ENCODE measurements around the gene RERE.
A peak's percentile ranks its signal among the peaks of the same experiment; 100 is the strongest.
"Not testable (repeated sequence)": the region's sequence is repeated elsewhere in the genome, so short reads cannot be mapped to it uniquely, and the experiment has no call there.

The RERE gene

GRCh38 chr1:8706995-8707396 is 110.4 kb downstream of the RERE start:
- H3K27ac Mint-ChIP-seq, result no peak overlapping the region
- H3K9me3 Mint-ChIP-seq, result no peaks in the 10 kb centered on the region

GRCh38 chr1:8706291-8706690 is 111.1 kb downstream of the RERE start:
- H3K9me3 Mint-ChIP-seq, result no peaks in the 10 kb centered on the region
- peaks cover 30 to 32% of the 10 kb centered on the region in 2 donors for H3K27me3 Mint-ChIP-seq
- H3K4me1 Mint-ChIP-seq (ENCODE audit: low read depth in 2 of 2), result peaks cover 17 to 19% of the 10 kb centered on the region in 2 donors
- peaks cover 8% of the 10 kb centered on the region for H3K36me3 Mint-ChIP-seq (ENCODE audit: insufficient read depth)
- H3K4me3 Mint-ChIP-seq, result no peak overlapping the region
- DNase-seq (no peak), ATAC-seq (replicated peaks) (no peak)
- H3K27ac Mint-ChIP-seq, result no peak overlapping the region

More at GRCh38 chr1:8706995-8707396, 110.4 kb downstream of the RERE start:
- Mint-ChIP-seq H3K36me3 (ENCODE audit: insufficient read depth) (peaks cover under 1% of the 10 kb centered on the region), H3K27me3 (peaks cover 23 to 25% of the 10 kb centered on the region in 2 donors), H3K4me3 (no peak overlapping the region), H3K4me1 (ENCODE audit: low read depth in 2 of 2) (peaks cover 10 to 13% of the 10 kb centered on the region in 2 donors)
- no peak for ATAC-seq (replicated peaks)
- DNase-seq, result no peak

GRCh38 chr1:8704866-8705506 is 112.5 kb downstream of the RERE start:
- H3K4me1 Mint-ChIP-seq (ENCODE audit: low read depth in 2 of 2), result peaks cover 20 to 27% of the 10 kb centered on the region in 2 donors
- H3K36me3 Mint-ChIP-seq (ENCODE audit: insufficient read depth), result peaks cover 11% of the 10 kb centered on the region
- no peak overlapping the region for H3K27ac Mint-ChIP-seq
- no peak for ATAC-seq (replicated peaks)
- H3K27me3 Mint-ChIP-seq, result peaks cover 32 to 37% of the 10 kb centered on the region in 2 donors
- DNase-seq, result no peak
- H3K9me3 Mint-ChIP-seq, result no peaks in the 10 kb centered on the region
- H3K4me3 Mint-ChIP-seq, result no peak overlapping the region

- Mint-ChIP-seq H3K4me1 (ENCODE audit: low read depth in 2 of 2) (peaks cover 20 to 27% of the 10 kb centered on the region in 2 donors), H3K4me3 (peak overlapping the region; percentile 78 to 85), H3K36me3 (ENCODE audit: insufficient read depth) (peaks cover 11% of the 10 kb centered on the region), H3K9me3 (no peaks in the 10 kb centered on the region), H3K27ac (no peak overlapping the region), H3K27me3 (peaks cover 32 to 37% of the 10 kb centered on the region in 2 donors)
- DNase-seq, result peak; percentile 44 to 46 (median 44)
- ATAC-seq (replicated peaks), result peak; percentile 46
Measured at GRCh38 chr1:8702850-8703810, 114.3 kb downstream of the RERE start.

- ATAC-seq (replicated peaks) (no peak), DNase-seq (no peak)
- Mint-ChIP-seq H3K9me3 (no peaks in the 10 kb centered on the region), H3K27me3 (peaks cover 32 to 37% of the 10 kb centered on the region in 2 donors), H3K4me3 (peak overlapping the region; percentile 78 to 85), H3K36me3 (ENCODE audit: insufficient read depth) (peaks cover 11% of the 10 kb centered on the region), H3K4me1 (ENCODE audit: low read depth in 2 of 2) (peaks cover 20 to 27% of the 10 kb centered on the region in 2 donors), H3K27ac (peak overlapping the region in 1 of 2 donors; percentile 36)
Measured at GRCh38 chr1:8702472-8702849, 115.0 kb downstream of the RERE start.

- DNase-seq (no peak), ATAC-seq (replicated peaks) (no peak)
- Mint-ChIP-seq H3K4me1 (ENCODE audit: low read depth in 2 of 2) (peaks cover 20 to 27% of the 10 kb centered on the region in 2 donors), H3K9me3 (no peaks in the 10 kb centered on the region), H3K4me3 (peak overlapping the region; percentile 78 to 85), H3K36me3 (ENCODE audit: insufficient read depth) (peaks cover 11% of the 10 kb centered on the region), H3K27me3 (peaks cover 32 to 37% of the 10 kb centered on the region in 2 donors), H3K27ac (peak overlapping the region; percentile 27 to 36)
Measured at GRCh38 chr1:8701794-8702471, 115.5 kb downstream of the RERE start.

- peaks cover 20 to 23% of the 10 kb centered on the region in 2 donors for H3K4me1 Mint-ChIP-seq (ENCODE audit: low read depth in 2 of 2)
- DNase-seq (no peak), ATAC-seq (replicated peaks) (no peak)
- H3K36me3 Mint-ChIP-seq (ENCODE audit: insufficient read depth), result peaks cover 11% of the 10 kb centered on the region
- no peaks in the 10 kb centered on the region for H3K9me3 Mint-ChIP-seq
- H3K27ac Mint-ChIP-seq, result no peak overlapping the region
- H3K27me3 Mint-ChIP-seq, result peaks cover 24 to 28% of the 10 kb centered on the region in 2 donors
- H3K4me3 Mint-ChIP-seq, result no peak overlapping the region
Measured at GRCh38 chr1:8699679-8700078, 117.8 kb downstream of the RERE start.

GRCh38 chr1:8698937-8699447 is 118.4 kb downstream of the RERE start:
- no peak for ATAC-seq (replicated peaks)
- no peak for DNase-seq
- H3K9me3 Mint-ChIP-seq, result no peaks in the 10 kb centered on the region
- peaks cover 24 to 27% of the 10 kb centered on the region in 2 donors for H3K27me3 Mint-ChIP-seq
- no peak overlapping the region for H3K27ac Mint-ChIP-seq
- no peak overlapping the region for H3K4me3 Mint-ChIP-seq
- peaks cover 11% of the 10 kb centered on the region for H3K36me3 Mint-ChIP-seq (ENCODE audit: insufficient read depth)
- peaks cover 20 to 23% of the 10 kb centered on the region in 2 donors for H3K4me1 Mint-ChIP-seq (ENCODE audit: low read depth in 2 of 2)

GRCh38 chr1:8698012-8698630 is 119.3 kb downstream of the RERE start:
- Mint-ChIP-seq H3K27me3 (peaks cover 17 to 18% of the 10 kb centered on the region in 2 donors), H3K36me3 (ENCODE audit: insufficient read depth) (peaks cover 11% of the 10 kb centered on the region), H3K4me3 (no peak overlapping the region), H3K9me3 (no peaks in the 10 kb centered on the region), H3K4me1 (ENCODE audit: low read depth in 2 of 2) (peaks cover 15 to 17% of the 10 kb centered on the region in 2 donors), H3K27ac (no peak overlapping the region)
- ATAC-seq (replicated peaks), result no peak
- DNase-seq, result no peak

- not testable (repeated sequence) for H3K36me3 Mint-ChIP-seq (ENCODE audit: insufficient read depth); H3K9me3 Mint-ChIP-seq; H3K27ac Mint-ChIP-seq; ATAC-seq (replicated peaks); H3K4me3 Mint-ChIP-seq; H3K27me3 Mint-ChIP-seq; H3K4me1 Mint-ChIP-seq (ENCODE audit: low read depth in 2 of 2); DNase-seq
Measured at GRCh38 chr1:8695442-8695841, 122.0 kb downstream of the RERE start.

GRCh38 chr1:8693107-8693506 is 124.3 kb downstream of the RERE start:
- H3K27ac Mint-ChIP-seq, result no peak overlapping the region
- H3K27me3 Mint-ChIP-seq, result no peaks in the 10 kb centered on the region
- DNase-seq, result no peak
- no peaks in the 10 kb centered on the region for H3K4me1 Mint-ChIP-seq (ENCODE audit: low read depth in 2 of 2)
- H3K36me3 Mint-ChIP-seq (ENCODE audit: insufficient read depth), result no peaks in the 10 kb centered on the region
- no peak for ATAC-seq (replicated peaks)
- H3K9me3 Mint-ChIP-seq, result no peaks in the 10 kb centered on the region
- no peak overlapping the region for H3K4me3 Mint-ChIP-seq

GRCh38 chr1:8691662-8692061 is 125.8 kb downstream of the RERE start:
- no peaks in the 10 kb centered on the region for H3K27me3 Mint-ChIP-seq
- no peak overlapping the region for H3K4me3 Mint-ChIP-seq
- H3K36me3 Mint-ChIP-seq (ENCODE audit: insufficient read depth), result no peaks in the 10 kb centered on the region
- no peak overlapping the region for H3K27ac Mint-ChIP-seq
- no peak for DNase-seq
- H3K4me1 Mint-ChIP-seq (ENCODE audit: low read depth in 2 of 2), result peaks cover 2 to 6% of the 10 kb centered on the region in 2 donors
- H3K9me3 Mint-ChIP-seq, result no peaks in the 10 kb centered on the region
- no peak for ATAC-seq (replicated peaks)

- no peaks in the 10 kb centered on the region for H3K9me3 Mint-ChIP-seq
- peaks cover 2 to 8% of the 10 kb centered on the region in 2 donors for H3K4me1 Mint-ChIP-seq (ENCODE audit: low read depth in 2 of 2)
Measured at GRCh38 chr1:8690253-8690525, 127.3 kb downstream of the RERE start.

More at GRCh38 chr1:8690253-8690525, 127.3 kb downstream of the RERE start:
- ATAC-seq (replicated peaks) (no peak), DNase-seq (no peak)
- Mint-ChIP-seq H3K27me3 (no peaks in the 10 kb centered on the region), H3K4me3 (no peak overlapping the region), H3K27ac (no peak overlapping the region), H3K36me3 (ENCODE audit: insufficient read depth) (no peaks in the 10 kb centered on the region)

All from effector memory CD8-positive, alpha-beta T cell (primary cell).